Measurements from ENCODE around the gene KRT81. TPM values are rescaled to one million over a fixed set of nuclear protein-coding genes. Genes with fewer than 3 reads are reported as not detected.

Gene KRT81
- total RNA-seq, 4 donors from 2014 or later, result 0.27 TPM; not detected in 3

DNA sequence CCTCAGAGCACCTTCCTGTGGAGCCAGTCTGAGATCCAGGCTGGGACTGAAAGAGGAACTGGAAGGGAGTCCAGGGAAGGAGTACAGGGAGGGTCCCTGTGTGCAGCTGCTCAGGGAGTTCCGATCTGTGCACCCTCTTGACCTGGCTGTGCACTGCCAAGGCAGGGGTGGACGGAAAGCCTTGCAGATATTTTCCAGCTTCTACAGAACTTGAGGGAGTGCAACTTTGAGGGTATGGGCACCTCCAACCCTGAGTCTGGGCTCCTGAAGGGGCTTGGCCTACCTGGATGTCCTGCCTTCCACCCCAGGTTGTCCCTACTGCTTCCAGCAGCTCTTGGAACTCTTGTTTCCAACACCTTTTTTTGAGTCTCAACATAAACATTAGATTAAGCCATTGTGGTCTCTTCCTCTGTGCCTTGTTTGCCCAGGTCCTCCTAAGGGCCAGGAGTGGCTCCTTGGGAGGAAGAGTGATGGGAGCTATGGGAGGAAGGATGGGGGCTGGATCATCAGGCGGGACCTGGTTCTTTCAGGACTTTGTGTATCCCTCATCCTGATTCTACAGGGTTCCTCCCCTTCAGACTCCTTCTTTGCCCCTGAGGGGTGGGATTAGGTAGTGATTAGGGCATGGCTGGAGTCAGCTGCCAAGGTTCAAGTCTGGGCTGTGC lies 54.8 kb downstream of the KRT81 start:
- TF ChIP-seq CTCF (IDR thresholded peaks at IDR 0.05), result no peak
- TF ChIP-seq EP300 (IDR thresholded peaks at IDR 0.05), result no peak
- TF ChIP-seq POLR2A (IDR thresholded peaks at IDR 0.05), result no peak
- TF ChIP-seq POLR2AphosphoS5 (IDR thresholded peaks at IDR 0.05), result no peak
- H3K9me3 ChIP-seq, result no peaks in the 10 kb centered on the region
- H3K4me3 ChIP-seq, result no peak overlapping the region
- no peak for ATAC-seq
- H3K4me1 ChIP-seq, result peaks cover 0 to 17% (median 7%) of the 10 kb centered on the region in 3 donors
- no peaks in the 10 kb centered on the region for H3K36me3 ChIP-seq
- 60 to 100% methylated on average over 1 of the region's 3 CpGs for WGBS, 2 donors (ENCODE audit: low coverage in 1 of 2)
- H3K27ac ChIP-seq, result no peak overlapping the region
- H3K27me3 ChIP-seq, result peaks cover 37% of the 10 kb centered on the region

Other genes starting within 250 kb of the KRT81 start
- gene NR4A1, start 240.1 kb downstream of the KRT81 start, total RNA-seq, result 10 to 100 TPM; 29.9 to 67.2 (median 35.2) TPM
- gene ATG101, start 221.6 kb downstream of the KRT81 start, total RNA-seq, result 10 to 100 TPM; 36.7 to 60.2 (median 52.6) TPM
- gene SMIM41, start 211.8 kb downstream of the KRT81 start, total RNA-seq, result 10 to 100 TPM in 1 of 4 donors, 1 to 10 TPM in 3; 4.0 to 12.8 (median 4.6) TPM
- under 1 TPM in 3 of 4 donors, not detected in 1; 0.16 to 0.54 (median 0.31) TPM for gene KRT80, start 99.5 kb downstream of the KRT81 start, total RNA-seq
- 10 to 100 TPM in 1 of 4 donors, 1 to 10 TPM in 2, under 1 TPM in 1; 0.47 to 78.7 (median 4.3) TPM for gene KRT7, start 58.3 kb downstream of the KRT81 start, total RNA-seq
- 1 to 10 TPM in 1 of 4 donors, not detected in 3; 1.7 TPM for gene KRT86, start 16.9 kb downstream of the KRT81 start, total RNA-seq
- not detected for gene KRT83, start 29.9 kb upstream of the KRT81 start, total RNA-seq
- not detected for gene KRT85, start 75.9 kb upstream of the KRT81 start, total RNA-seq
- gene KRT84, start 94.1 kb upstream of the KRT81 start, total RNA-seq, result not detected
- gene KRT82, start 114.8 kb upstream of the KRT81 start, total RNA-seq, result not detected
- not detected for gene KRT75, start 142.8 kb upstream of the KRT81 start, total RNA-seq
- 10 to 100 TPM in 2 of 4 donors, 1 to 10 TPM in 1, under 1 TPM in 1; 0.54 to 60.8 (median 7.3) TPM for gene KRT6B, start 160.6 kb upstream of the KRT81 start, total RNA-seq
- 10 to 100 TPM in 2 of 4 donors, under 1 TPM in 1, not detected in 1; 0.50 to 52.0 (median 17.1) TPM for gene KRT6C, start 182.3 kb upstream of the KRT81 start, total RNA-seq
- gene KRT6A, start 201.7 kb upstream of the KRT81 start, total RNA-seq, result 100 to 1,000 TPM in 1 of 4 donors, 10 to 100 TPM in 2, 1 to 10 TPM in 1; 2.7 to 713 (median 61.8) TPM
- gene KRT5, start 228.9 kb upstream of the KRT81 start, total RNA-seq, result 100 to 1,000 TPM in 1 of 4 donors, 10 to 100 TPM in 1, 1 to 10 TPM in 2; 4.6 to 452 (median 18.6) TPM

Data from gastroesophageal sphincter (tissue), 4 donors.